GM21786 (cell line): ENCODE measurements around the gene PLPPR2.
"Not testable (repeated sequence)": the region's sequence is repeated elsewhere in the genome, so short reads cannot be mapped to it uniquely, and the experiment has no call there.

Source experiments
- ATAC-seq: cut with Tn5 transposase; IDR thresholded peaks from one replicate; pipeline ENCODE4 v1.9.1; 2021; ENCODE audit not compliant: unreplicated experiment

Gene PLPPR2

GRCh38 chr19:11355160-11356073 lies at the start of gene PLPPR2:
Gene PLPPR2 (plus strand): TSS chr19:11355432. CDS start chr19:11357674, 2,242 bp downstream.
- no peak for ATAC-seq

GRCh38 chr19:11306337-11306736 lies 48.9 kb upstream of the PLPPR2 start:
- ATAC-seq: no peak

- ATAC-seq: not testable (repeated sequence)
These were observed 34.8 kb upstream of the PLPPR2 start for GRCh38 chr19:11320278-11320995.

GRCh38 chr19:11321191-11322126 lies 33.8 kb upstream of the PLPPR2 start:
- no peak for ATAC-seq

- ATAC-seq: no peak
These were observed 32.8 kb upstream of the PLPPR2 start for GRCh38 chr19:11322269-11323024.

- no peak for ATAC-seq
These were observed 31.6 kb upstream of the PLPPR2 start for GRCh38 chr19:11323601-11324078.

- ATAC-seq: no peak
These were observed 31.1 kb upstream of the PLPPR2 start for GRCh38 chr19:11324079-11324661.

GRCh38 chr19:11324748-11325389 lies 30.4 kb upstream of the PLPPR2 start:
- no peak for ATAC-seq

- no peak for ATAC-seq
These were observed 29.7 kb upstream of the PLPPR2 start for GRCh38 chr19:11325544-11325943.

GRCh38 chr19:11330127-11330526 lies 25.1 kb upstream of the PLPPR2 start:
- ATAC-seq: no peak

GRCh38 chr19:11331502-11331901 lies 23.7 kb upstream of the PLPPR2 start:
- no peak for ATAC-seq

- no peak for ATAC-seq
These were observed 22.4 kb upstream of the PLPPR2 start for GRCh38 chr19:11332822-11333221.

GRCh38 chr19:11333838-11334237 lies 21.4 kb upstream of the PLPPR2 start:
- not testable (repeated sequence) for ATAC-seq

- ATAC-seq: no peak
These were observed 19.6 kb upstream of the PLPPR2 start for GRCh38 chr19:11335449-11336146.

- no peak for ATAC-seq
These were observed 18.2 kb upstream of the PLPPR2 start for GRCh38 chr19:11337080-11337479.

GRCh38 chr19:11338121-11338520 lies 17.1 kb upstream of the PLPPR2 start:
- ATAC-seq: no peak

- ATAC-seq: no peak
These were observed 16.5 kb upstream of the PLPPR2 start for GRCh38 chr19:11338569-11339253.
